GM10248 (cell line): ENCODE measurements around the gene WDR53.
"Not testable (repeated sequence)": the region's sequence is repeated elsewhere in the genome, so short reads cannot be mapped to it uniquely, and the experiment has no call there.

ENCODE experiments used
- CTCF ChIA-PET: fragments of 300-600 bp; sonication (Branson Sonifier 250); formaldehyde crosslinking; extraction: SDS; loops from one replicate; lab custom pipeline; 2021; ENCODE audit warnings: antibody characterized with exemption; lab: Yijun Ruan, JAX
- POLR2A ChIA-PET: fragments of 350-650 bp; sonication (Branson Sonifier 250); formaldehyde crosslinking; extraction: SDS; loops from one replicate; lab custom pipeline; 2020; ENCODE audit warnings: antibody characterized with exemption; lab: Yijun Ruan, JAX
- DNase-seq: peaks from one replicate; pipeline ENCODE4 v3.0.0; 2012; ENCODE audit errors: extremely low spot score
- TF ChIP-seq, protein P1 (sequence below): IDR thresholded peaks from 2 replicates; pipeline ENCODE4 v1.5.1; 2012; ENCODE audit warnings: mild to moderate bottlenecking, low read depth; ENCODE audit errors: extremely low read depth, missing control alignments, control extremely low read depth

Gene WDR53

GRCh38 chr3:196524527-196524926 lies 43.8 kb downstream of the WDR53 start:
- POLR2A ChIA-PET: no interaction called here
- CTCF ChIA-PET: interaction anchor here (1.0 to 3.0 kb wide), 6 partner anchors 21 to 270 kb away, joined by 3 to 14 read pairs (median 4); partner anchors contain the start of genes FBXO45, RNF168 and WDR53
- TF ChIP-seq, protein P1, sequence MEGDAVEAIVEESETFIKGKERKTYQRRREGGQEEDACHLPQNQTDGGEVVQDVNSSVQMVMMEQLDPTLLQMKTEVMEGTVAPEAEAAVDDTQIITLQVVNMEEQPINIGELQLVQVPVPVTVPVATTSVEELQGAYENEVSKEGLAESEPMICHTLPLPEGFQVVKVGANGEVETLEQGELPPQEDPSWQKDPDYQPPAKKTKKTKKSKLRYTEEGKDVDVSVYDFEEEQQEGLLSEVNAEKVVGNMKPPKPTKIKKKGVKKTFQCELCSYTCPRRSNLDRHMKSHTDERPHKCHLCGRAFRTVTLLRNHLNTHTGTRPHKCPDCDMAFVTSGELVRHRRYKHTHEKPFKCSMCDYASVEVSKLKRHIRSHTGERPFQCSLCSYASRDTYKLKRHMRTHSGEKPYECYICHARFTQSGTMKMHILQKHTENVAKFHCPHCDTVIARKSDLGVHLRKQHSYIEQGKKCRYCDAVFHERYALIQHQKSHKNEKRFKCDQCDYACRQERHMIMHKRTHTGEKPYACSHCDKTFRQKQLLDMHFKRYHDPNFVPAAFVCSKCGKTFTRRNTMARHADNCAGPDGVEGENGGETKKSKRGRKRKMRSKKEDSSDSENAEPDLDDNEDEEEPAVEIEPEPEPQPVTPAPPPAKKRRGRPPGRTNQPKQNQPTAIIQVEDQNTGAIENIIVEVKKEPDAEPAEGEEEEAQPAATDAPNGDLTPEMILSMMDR: no peak
- no peak for DNase-seq

DNA sequence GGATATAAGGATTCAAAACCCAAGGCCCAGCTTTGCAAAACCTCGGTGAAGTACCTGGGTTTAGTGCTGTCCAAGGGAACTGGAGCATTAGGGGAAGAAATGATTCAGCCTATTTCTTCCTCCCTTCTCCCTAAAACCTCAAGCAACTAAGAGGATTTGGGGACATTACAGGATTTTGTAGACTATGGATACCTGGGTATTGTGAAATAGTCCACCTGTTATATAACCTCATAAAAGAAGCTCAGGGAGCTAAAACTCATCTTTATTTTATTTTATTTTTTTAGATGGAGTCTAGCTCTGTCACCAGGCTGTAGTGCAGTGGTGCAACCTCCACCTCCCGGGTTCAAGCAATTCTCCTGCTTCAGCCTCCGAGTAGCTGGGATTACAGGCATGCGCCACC lies 44.5 kb downstream of the WDR53 start:
- ChIA-PET POLR2A (no interaction called here), CTCF (interaction anchor here (0.9 to 3.0 kb wide), 7 partner anchors 11 to 269 kb away, joined by 3 to 14 read pairs (median 4); no protein-coding TSS in a partner anchor)
- TF ChIP-seq, protein P1: no peak
- no peak for DNase-seq

GRCh38 chr3:196521291-196521690 lies 47.1 kb downstream of the WDR53 start:
- CTCF ChIA-PET: interaction anchor here (1.5 to 3.0 kb wide), 8 partner anchors 8 to 267 kb away, joined by 5 to 14 read pairs (median 7); partner anchors contain the start of gene RNF168
- POLR2A ChIA-PET, DNase-seq: not testable (repeated sequence)

DNA sequence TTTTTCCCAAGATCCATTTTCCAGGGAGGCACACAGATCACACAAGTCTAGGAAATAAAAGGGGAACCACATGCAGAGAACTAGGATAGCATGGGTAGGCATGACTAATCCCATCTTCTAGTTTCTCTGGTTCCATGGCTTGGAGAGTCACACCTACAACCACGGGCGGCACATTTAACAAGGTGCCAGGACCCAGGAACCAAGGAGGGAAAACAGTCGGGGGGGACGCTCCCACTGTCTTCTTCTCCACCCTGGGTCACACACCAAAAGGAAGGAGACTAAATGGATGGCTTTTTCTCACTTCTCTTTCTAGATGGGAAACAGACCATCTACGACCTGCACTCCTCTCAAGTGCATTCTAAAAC lies 48.7 kb downstream of the WDR53 start:
- no peak for DNase-seq
- CTCF ChIA-PET: interaction anchor here (0.7 to 1.5 kb wide), 4 partner anchors 9 to 265 kb away, joined by 3 to 7 read pairs (median 4); no protein-coding TSS in a partner anchor
- TF ChIP-seq, protein P1: no peak
- POLR2A ChIA-PET: no interaction called here

- no peak for DNase-seq
- ChIA-PET POLR2A (no interaction called here), CTCF (interaction anchor here (0.7 to 1.1 kb wide), 3 partner anchors 33 to 265 kb away, joined by 3 read pairs; no protein-coding TSS in a partner anchor)
- TF ChIP-seq, protein P1: peak; percentile 32
These were observed 49.2 kb downstream of the WDR53 start for GRCh38 chr3:196518966-196519717.

- POLR2A ChIA-PET: interaction anchor here (0.6 kb wide), 1 partner anchor 602 kb away, joined by 3 read pairs; no protein-coding TSS in a partner anchor
- TF ChIP-seq, protein P1: no peak
- no peak for DNase-seq
- CTCF ChIA-PET: no interaction called here
These were observed 50.4 kb downstream of the WDR53 start for GRCh38 chr3:196517919-196518318.
